Ishikawa (cell line): ENCODE results near the gene TRMT13.

Experiments used
- CEBPB ChIP-seq: IDR thresholded peaks from 2 replicates; pipeline ENCODE4 v1.6.1; 2012
- CREB1 ChIP-seq: IDR thresholded peaks from 2 replicates; pipeline ENCODE4 v1.6.1; 2012; ENCODE audit warnings: low read depth
- EGR1 ChIP-seq: IDR thresholded peaks from 2 replicates; pipeline ENCODE4 v1.6.1; 2012
- EP300 ChIP-seq: IDR thresholded peaks from 2 replicates; pipeline ENCODE4 v1.6.1; 2012; ENCODE audit warnings: borderline replicate concordance
- FOXM1 ChIP-seq: IDR thresholded peaks from 2 replicates; pipeline ENCODE4 v1.6.1; 2012; ENCODE audit warnings: low read depth, borderline replicate concordance
- NFIC ChIP-seq: IDR thresholded peaks from 2 replicates; pipeline ENCODE4 v1.6.1; 2012
- RAD21 ChIP-seq: IDR thresholded peaks from 2 replicates; pipeline ENCODE4 v1.6.1; 2012; ENCODE audit warnings: low read depth
- TAF1 ChIP-seq: IDR thresholded peaks from 2 replicates; pipeline ENCODE4 v1.6.1; 2012; ENCODE audit warnings: low read depth, mild to moderate bottlenecking
- TCF12 ChIP-seq: IDR thresholded peaks from 2 replicates; pipeline ENCODE4 v1.6.1; 2012; ENCODE audit warnings: low read depth
- TEAD4 ChIP-seq: IDR thresholded peaks from 2 replicates; pipeline ENCODE4 v1.6.1; 2012
- YY1 ChIP-seq: IDR thresholded peaks from 2 replicates; pipeline ENCODE4 v1.6.1; 2012; ENCODE audit warnings: low read depth
- TF ChIP-seq, protein P1 (sequence below): IDR thresholded peaks from 2 replicates; pipeline ENCODE4 v1.6.1; 2012; ENCODE audit warnings: low read depth, mild to moderate bottlenecking
- TF ChIP-seq, protein P2 (sequence below): IDR thresholded peaks from 2 replicates; pipeline ENCODE4 v1.6.1; 2012
- TF ChIP-seq, protein P3 (sequence below): IDR thresholded peaks from 2 replicates; pipeline ENCODE4 v1.6.1; 2012

DNA sequence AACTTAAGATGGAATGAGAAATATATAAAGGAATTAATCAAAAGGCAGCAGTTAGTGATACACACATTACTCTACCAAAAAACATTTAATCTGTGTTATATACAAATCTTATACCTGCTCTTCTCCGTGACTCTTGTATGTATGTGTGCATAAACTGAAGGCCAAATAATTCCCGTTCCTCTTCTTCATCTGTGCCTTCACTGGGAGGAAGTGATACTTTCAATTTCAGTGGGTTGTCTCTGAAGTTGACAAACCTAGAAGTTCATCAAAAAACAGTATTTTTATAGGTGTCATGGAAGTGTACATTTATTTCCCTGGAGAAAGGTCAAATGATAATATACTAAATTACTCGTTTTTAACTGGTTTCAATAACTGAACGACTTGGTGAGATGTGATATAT, 19.3 kb downstream of the TRMT13 start:
- TF ChIP-seq FOXM1 (no peak), CEBPB (no peak), TAF1 (no peak), EP300 (no peak), CREB1 (no peak), TEAD4 (no peak), RAD21 (no peak), YY1 (no peak), NFIC (no peak), TCF12 (no peak), EGR1 (no peak)
- TF ChIP-seq, protein P1, sequence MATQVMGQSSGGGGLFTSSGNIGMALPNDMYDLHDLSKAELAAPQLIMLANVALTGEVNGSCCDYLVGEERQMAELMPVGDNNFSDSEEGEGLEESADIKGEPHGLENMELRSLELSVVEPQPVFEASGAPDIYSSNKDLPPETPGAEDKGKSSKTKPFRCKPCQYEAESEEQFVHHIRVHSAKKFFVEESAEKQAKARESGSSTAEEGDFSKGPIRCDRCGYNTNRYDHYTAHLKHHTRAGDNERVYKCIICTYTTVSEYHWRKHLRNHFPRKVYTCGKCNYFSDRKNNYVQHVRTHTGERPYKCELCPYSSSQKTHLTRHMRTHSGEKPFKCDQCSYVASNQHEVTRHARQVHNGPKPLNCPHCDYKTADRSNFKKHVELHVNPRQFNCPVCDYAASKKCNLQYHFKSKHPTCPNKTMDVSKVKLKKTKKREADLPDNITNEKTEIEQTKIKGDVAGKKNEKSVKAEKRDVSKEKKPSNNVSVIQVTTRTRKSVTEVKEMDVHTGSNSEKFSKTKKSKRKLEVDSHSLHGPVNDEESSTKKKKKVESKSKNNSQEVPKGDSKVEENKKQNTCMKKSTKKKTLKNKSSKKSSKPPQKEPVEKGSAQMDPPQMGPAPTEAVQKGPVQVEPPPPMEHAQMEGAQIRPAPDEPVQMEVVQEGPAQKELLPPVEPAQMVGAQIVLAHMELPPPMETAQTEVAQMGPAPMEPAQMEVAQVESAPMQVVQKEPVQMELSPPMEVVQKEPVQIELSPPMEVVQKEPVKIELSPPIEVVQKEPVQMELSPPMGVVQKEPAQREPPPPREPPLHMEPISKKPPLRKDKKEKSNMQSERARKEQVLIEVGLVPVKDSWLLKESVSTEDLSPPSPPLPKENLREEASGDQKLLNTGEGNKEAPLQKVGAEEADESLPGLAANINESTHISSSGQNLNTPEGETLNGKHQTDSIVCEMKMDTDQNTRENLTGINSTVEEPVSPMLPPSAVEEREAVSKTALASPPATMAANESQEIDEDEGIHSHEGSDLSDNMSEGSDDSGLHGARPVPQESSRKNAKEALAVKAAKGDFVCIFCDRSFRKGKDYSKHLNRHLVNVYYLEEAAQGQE: no peak
- TF ChIP-seq, protein P2, sequence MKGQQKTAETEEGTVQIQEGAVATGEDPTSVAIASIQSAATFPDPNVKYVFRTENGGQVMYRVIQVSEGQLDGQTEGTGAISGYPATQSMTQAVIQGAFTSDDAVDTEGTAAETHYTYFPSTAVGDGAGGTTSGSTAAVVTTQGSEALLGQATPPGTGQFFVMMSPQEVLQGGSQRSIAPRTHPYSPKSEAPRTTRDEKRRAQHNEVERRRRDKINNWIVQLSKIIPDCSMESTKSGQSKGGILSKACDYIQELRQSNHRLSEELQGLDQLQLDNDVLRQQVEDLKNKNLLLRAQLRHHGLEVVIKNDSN: no peak
- TF ChIP-seq, protein P3, sequence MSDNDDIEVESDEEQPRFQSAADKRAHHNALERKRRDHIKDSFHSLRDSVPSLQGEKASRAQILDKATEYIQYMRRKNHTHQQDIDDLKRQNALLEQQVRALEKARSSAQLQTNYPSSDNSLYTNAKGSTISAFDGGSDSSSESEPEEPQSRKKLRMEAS: no peak
